ENCODE measurements around the gene BCAS4.

DNA sequence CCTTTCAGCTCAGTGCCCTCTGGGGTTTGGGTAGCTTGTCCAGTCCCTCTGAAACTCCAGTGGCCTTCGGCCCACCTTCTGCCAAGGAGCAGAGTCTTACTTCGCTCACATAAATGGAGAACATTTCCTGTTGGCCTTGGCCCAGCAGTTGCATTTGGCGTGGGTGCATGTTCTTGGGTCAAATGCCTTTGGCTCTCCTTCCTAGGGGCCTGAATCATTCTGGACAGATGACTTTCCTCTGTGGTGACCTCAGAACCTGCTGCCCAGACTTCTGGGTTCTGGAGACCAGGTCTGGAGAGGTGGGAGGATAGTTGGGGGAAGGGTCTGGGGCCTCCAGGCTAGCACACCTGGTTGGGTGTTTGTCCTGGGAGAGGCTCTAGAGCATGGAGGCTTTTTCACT lies 29.3 kb downstream of the BCAS4 start:
- TF ChIP-seq GATA2 (IDR thresholded peaks at IDR 0.05; ENCODE audit: low read depth, low read length) (no peak), GATA3 (IDR thresholded peaks at IDR 0.05; ENCODE audit: low read depth, low read length) (no peak)
